ENCODE results near the gene ASTN2.

GRCh38 chr9:117189121-117189520, 225.7 kb downstream of the ASTN2 start:
- no peak for TF ChIP-seq EZH2 (IDR thresholded peaks at IDR 0.05; ENCODE audit: insufficient read depth, poor library complexity, severe bottlenecking)
- no peak for TF ChIP-seq EZH2phosphoT487 (IDR thresholded peaks at IDR 0.05; ENCODE audit: insufficient read depth, low read depth)

Measured in GM23248 (cell line).